HG02870 (cell line): Measurements from ENCODE around the gene CDC45.

Experiments used
- ATAC-seq: cut with Tn5 transposase; IDR thresholded peaks from one replicate; pipeline ENCODE4 v1.9.1; 2021; ENCODE audit warnings: mild to moderate bottlenecking, moderate library complexity; ENCODE audit not compliant: unreplicated experiment

Gene CDC45

GRCh38 chr22:19492504-19493174 lies 12.9 kb downstream of the CDC45 start:
- no peak for ATAC-seq

DNA sequence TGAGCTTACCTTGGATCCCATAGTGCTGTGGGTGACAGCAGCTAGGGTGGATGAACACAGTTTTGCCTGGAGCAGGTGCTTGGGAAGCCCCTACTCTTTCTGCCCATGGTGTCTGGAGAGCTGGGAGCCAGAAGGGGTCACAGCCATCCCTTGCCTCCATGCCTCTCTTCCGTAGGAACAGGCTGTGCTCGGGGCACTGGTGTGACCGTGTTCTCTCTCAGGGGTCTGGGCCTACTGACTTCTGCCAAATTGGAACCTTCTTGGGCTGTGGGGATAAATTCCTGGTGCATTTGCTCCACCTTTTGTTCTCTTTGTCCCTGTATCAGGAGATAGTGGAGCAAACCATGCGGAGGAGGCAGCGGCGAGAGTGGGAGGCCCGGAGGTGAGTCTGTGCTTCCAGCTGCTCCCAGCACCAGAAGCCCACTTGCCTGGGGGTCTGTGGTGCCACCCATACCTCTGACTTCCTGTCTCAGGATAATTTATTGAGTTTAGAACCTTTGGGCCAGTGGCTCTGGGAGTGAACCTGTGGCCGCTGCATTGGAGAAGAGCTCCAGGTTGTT lies 14.4 kb downstream of the CDC45 start:
- no peak for ATAC-seq

GRCh38 chr22:19494676-19495173 lies 15.0 kb downstream of the CDC45 start:
- ATAC-seq: no peak

DNA sequence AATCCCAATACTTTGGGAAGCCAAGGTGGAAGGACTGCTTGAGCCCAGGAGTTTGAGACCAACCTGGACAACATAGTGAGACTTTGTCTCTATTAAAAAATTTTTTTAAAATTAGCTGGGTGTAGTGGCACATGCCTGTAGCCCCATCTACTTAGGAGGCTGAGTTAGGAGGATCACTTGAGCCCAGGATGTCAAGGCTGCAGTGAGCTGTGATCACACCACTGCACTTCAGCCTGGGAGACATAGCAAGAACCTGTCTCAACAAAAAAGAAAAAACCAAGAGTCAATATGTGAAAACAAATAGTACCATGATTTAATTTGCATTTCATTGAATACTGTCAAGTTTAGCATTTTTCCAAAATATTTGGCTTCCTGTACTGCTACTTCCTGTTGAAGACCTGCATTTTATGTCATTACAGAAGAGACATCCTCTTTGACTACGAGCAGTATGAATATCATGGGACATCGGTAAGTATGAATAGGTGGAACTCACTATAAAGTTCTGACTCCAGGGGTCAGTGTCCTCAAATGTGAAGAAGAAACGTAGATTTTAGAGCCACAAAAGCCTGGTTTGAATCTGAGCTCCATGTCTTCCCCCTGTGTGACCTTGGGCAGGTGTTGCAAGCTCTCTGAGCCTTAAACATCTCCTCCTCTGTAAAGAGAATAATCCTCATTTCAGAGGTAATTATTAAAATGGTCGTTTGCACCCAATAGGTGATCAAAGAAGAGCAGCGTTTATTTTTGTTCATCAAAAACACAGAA lies 16.0 kb downstream of the CDC45 start:
- no peak for ATAC-seq

DNA sequence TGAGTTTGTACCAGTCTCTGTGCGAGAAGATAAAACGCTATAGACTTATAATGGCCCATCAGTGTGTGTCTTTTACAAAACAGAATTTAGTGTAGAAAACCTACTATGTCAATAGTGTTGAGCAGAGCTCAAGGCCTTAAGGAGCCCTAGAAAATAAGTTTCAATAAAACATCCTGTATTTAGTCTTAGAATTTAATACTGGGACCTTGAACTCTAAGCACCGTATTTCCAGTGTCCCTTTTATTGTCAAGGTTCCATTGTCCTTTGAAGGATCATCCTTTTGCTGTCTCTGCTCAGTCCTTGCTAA lies 16.6 kb downstream of the CDC45 start:
- no peak for ATAC-seq

- ATAC-seq: no peak
Observed at GRCh38 chr22:19497245-19497644, 17.5 kb downstream of the CDC45 start.

DNA sequence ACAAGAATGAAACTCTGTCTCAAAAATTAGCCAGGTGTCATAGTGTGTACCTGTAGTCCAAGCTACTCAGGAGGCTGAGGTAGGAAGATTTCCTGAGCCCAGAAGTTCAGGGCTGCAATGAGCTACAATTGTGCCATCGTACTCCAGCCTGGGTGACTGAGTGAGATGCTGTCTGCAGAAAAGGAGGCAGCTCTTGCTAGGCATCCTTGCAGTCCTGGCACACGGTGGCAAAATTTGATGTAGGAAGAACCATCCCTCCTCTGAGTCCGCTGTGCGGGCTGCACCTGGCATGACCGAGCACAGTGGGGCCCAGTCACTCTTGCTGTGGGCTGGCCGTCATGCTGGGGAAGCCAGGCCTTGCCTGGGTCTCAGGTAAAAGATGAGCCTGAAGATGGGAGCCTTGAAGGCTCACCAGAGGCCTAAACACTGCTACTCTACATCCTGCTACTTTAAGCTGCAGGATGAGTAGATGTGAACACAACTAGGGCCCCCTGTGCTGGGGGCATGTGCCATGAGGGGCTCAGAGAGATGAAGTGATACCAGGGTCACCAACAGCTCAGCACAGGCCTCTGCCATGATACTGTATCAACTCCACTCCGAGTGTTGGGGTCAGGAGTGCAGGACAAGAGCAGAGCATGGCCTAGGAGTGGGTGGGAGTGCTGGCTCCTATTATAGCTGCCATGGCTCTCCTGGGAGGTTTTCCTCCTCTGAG lies 18.6 kb downstream of the CDC45 start:
- ATAC-seq: no peak

DNA sequence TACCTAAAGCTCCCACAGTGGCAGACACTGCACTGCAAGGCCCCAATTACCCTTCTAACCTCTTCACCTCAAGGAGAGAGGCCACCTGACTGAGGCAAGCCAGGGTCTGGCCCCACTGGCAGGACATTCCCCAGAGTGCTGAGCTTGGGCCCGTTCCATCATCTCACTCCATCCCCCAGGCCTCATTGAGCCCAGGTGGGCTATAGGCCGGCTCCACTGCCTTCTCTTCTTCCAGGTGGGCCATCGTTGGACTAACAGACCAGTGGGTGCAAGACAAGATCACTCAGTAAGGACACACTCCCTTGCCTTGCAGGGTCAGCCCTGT lies 19.1 kb downstream of the CDC45 start:
- ATAC-seq: no peak

GRCh38 chr22:19499236-19499879 lies 19.6 kb downstream of the CDC45 start:
- ATAC-seq: no peak

GRCh38 chr22:19499880-19500242 lies 20.1 kb downstream of the CDC45 start:
- no peak for ATAC-seq

DNA sequence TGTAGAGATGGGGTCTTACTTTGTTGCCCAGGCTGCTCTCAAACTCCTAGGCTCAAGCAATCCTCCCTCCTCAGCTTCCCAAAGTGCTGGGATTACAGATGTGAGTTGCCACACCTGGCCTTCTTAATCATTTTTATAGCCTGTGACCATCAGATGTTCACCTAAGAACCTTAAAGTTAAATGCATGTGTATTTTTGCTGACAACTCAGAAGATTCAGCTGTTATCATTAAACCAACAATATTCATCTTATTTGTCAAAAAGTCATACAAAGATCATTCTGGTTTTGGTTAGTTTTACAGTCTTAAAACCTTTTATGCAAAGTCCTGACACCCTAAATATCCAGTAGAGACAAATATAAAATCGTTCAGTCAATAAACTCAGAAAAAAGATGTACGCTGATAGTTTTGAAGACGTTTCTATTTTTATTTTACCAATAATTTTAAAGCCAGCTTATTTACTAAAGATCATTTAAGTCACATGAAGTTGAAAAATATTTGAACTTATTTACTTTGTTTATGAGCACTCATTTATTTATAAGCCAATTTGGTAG lies 22.3 kb downstream of the CDC45 start:
- no peak for ATAC-seq

- no peak for ATAC-seq
Observed at GRCh38 chr22:19503367-19503766, 23.6 kb downstream of the CDC45 start.

DNA sequence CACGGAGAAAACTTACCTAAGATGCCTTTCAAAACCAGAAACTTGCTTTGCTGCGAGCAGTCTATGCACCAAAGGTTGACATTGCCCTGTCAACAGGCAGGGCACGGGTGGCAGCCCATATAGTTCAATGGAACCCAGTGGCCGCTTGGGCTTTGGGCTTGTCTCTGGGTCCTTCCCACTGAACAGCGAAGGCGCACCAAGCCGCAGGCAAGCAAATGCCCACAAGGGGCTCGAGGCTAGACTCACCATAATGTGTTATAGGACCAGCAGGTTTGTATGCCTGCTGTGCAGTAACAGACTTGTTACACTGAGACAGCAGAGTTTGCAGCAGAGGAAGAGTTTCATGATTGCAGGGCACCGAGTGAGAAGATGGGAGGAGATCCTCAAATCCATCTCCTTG lies 24.1 kb downstream of the CDC45 start:
- ATAC-seq: no peak

DNA sequence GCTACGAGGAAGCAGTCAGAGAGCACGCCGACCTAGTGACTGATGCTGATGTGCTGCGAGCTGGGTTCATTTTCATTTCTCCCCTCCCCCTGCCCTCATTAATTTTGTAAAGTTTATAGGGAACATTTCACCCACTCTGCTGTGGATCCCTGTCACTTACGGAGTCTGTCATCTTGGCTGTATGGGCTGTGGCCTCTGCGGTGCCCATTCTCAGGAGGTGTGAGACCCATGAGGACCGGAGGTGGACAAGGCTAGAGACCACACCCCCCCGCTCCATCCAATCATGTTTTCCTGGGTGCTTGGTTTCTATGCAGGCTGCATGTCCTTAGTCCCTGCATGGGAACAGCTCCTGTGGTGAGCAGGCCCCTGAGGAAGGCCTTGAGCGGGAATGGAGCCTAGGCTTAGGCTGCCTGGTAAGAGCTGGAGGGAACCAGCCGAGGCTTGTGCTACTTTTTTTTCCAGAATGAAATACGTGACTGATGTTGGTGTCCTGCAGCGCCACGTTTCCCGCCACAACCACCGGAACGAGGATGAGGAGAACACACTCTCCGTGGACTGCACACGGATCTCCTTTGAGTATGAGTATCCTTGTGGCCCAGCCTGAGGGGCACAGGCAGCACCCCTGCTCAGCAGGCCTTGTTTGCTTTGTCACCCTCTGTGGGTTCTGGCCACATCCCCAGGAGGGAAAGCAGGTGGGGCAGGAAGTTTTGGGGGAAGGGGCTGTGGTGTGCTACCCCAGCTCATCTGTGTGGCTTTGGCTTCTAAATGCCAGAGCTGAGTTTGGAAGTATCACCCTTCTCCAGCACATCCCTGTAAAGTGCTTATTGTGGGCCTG lies 25.4 kb downstream of the CDC45 start:
- ATAC-seq: no peak

- no peak for ATAC-seq
Observed at GRCh38 chr22:19505735-19506126, 26.0 kb downstream of the CDC45 start.

- no peak for ATAC-seq
Observed at GRCh38 chr22:19506212-19506611, 26.5 kb downstream of the CDC45 start.

- no peak for ATAC-seq
Observed at GRCh38 chr22:19507534-19507861, 27.8 kb downstream of the CDC45 start.

DNA sequence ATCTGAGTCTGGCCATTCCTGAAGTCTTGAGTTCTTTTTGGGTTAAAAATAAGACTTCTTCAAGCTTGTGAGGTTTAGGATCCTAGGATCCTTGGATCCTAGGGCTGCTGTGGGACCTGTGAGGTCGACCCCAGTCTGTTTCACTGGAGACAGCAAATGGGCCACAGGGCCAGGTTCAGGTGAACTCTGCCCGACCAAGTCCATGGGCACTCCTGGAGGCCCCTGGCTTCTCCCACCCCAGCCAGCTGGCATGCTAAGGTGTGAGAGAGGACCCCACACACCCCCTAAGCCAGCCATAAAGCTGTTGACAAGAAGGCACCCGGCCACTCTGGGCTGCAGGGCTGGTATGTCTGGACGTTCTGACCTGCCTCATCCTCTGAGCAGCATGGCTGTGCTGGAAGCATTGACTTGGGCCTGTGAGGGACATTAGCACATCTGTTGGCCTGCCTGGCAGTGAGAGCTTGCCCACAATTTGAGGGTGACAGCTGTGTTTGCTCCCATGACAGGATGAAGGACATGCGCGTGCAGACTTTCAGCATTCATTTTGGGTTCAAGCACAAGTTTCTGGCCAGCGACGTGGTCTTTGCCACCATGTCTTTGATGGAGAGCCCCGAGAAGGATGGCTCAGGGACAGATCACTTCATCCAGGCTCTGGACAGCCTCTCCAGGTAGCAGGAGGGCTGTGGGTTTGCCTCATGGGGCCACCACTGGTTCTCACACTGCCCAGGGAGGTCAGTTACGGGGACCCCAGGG lies 28.5 kb downstream of the CDC45 start:
- no peak for ATAC-seq

DNA sequence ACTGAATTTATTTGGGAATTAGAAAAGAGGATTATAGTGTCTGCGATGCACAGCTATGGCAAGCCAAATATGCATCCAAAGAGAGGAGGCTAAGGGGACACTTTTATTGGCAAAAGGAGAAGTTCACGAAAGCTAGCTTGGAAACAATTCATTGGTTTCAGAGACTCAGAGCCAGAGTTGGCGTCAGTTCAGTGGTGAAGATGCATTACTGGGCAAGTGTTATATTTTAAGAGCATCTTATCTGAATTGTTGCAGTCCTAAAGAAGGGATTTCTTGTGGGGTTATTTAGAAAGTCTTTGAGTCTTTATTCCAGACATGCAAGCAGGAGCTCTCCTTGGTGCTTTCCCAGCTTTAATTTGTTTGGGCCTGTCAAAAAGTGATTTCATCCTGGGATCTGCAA lies 29.5 kb downstream of the CDC45 start:
- ATAC-seq: no peak

DNA sequence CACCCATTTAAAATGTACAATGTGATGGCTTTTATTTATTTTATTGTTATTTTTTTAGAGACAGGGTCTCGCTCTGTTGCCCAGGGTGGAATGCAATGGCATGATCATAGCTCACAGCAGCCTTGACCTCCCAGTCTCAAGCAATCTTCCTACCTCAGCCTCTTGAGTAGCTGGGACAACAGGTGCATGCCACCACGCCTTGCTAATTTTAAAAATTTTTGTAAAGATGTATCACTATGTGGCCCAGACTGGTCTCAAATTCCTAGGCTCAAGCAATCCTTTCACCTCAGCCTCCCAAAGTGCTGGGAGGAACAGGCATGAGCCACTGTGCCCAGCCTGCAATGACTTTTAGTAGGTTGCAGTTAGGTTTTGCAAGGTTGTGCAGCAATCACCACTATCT lies 30.2 kb downstream of the CDC45 start:
- ATAC-seq: no peak
